ENCODE data around the gene ELK1.
A peak's percentile ranks its signal among the peaks of the same experiment; 100 is the strongest.

ELK1 gene

GRCh38 chrX:47658684-47659420 lies 8.5 kb upstream of the ELK1 start, which contains the start of gene UXT:
Gene UXT, minus strand, starts transcription at chrX:47659180. Its CDS starts 253 bp downstream, at chrX:47658927.
- Mint-ChIP-seq H3K27ac (peak within 1 kb of the TSS; percentile 96 to 98), H3K9me3 (no peaks in the 10 kb centered on the region), H3K27me3 (no peaks in the 10 kb centered on the region), H3K4me1 (ENCODE audit: low read depth in 2 of 2) (peaks cover 6 to 7% of the 10 kb centered on the region in 2 donors), H3K4me3 (peak within 1 kb of the TSS; percentile 87), H3K36me3 (ENCODE audit: insufficient read depth) (peaks cover 47% of the 10 kb centered on the region)
- peak; percentile 87 to 92 (median 89) for DNase-seq
- ATAC-seq (replicated peaks): peak; percentile 81

GRCh38 chrX:47658301-47658683 lies 7.9 kb upstream of the ELK1 start:
- H3K36me3 Mint-ChIP-seq (ENCODE audit: insufficient read depth): peaks cover 51% of the 10 kb centered on the region
- peaks cover 6 to 7% of the 10 kb centered on the region in 2 donors for H3K4me1 Mint-ChIP-seq (ENCODE audit: low read depth in 2 of 2)
- peak overlapping the region; percentile 87 for H3K4me3 Mint-ChIP-seq
- ATAC-seq (replicated peaks): no peak
- no peaks in the 10 kb centered on the region for H3K9me3 Mint-ChIP-seq
- H3K27me3 Mint-ChIP-seq: no peaks in the 10 kb centered on the region
- no peak for DNase-seq
- peak overlapping the region; percentile 96 to 98 for H3K27ac Mint-ChIP-seq

- Mint-ChIP-seq H3K4me1 (ENCODE audit: low read depth in 2 of 2) (peaks cover 30 to 33% of the 10 kb centered on the region in 2 donors), H3K27me3 (no peaks in the 10 kb centered on the region), H3K27ac (peak overlapping the region; percentile 94 to 96), H3K4me3 (peak overlapping the region; percentile 92 to 94), H3K36me3 (ENCODE audit: insufficient read depth) (peaks cover 39% of the 10 kb centered on the region), H3K9me3 (no peaks in the 10 kb centered on the region)
- no peak for ATAC-seq (replicated peaks)
- DNase-seq: no peak
Observed at GRCh38 chrX:47651043-47651905, 911 bp upstream of the ELK1 start.

- H3K9me3 Mint-ChIP-seq: no peaks in the 10 kb centered on the region
- ATAC-seq (replicated peaks): no peak
- no peak for DNase-seq
- peak overlapping the region; percentile 92 to 94 for H3K4me3 Mint-ChIP-seq
- peaks cover 25% of the 10 kb centered on the region for H3K36me3 Mint-ChIP-seq (ENCODE audit: insufficient read depth)
- no peaks in the 10 kb centered on the region for H3K27me3 Mint-ChIP-seq
- peak overlapping the region; percentile 78 to 96 for H3K27ac Mint-ChIP-seq
- H3K4me1 Mint-ChIP-seq (ENCODE audit: low read depth in 2 of 2): peaks cover 32 to 38% of the 10 kb centered on the region in 2 donors
Observed at GRCh38 chrX:47649781-47650163, 591 bp downstream of the ELK1 start.

GRCh38 chrX:47649271-47649670 lies 1.1 kb downstream of the ELK1 start:
- Mint-ChIP-seq H3K27me3 (no peaks in the 10 kb centered on the region), H3K27ac (peak overlapping the region in 1 of 2 donors; percentile 78), H3K36me3 (ENCODE audit: insufficient read depth) (peaks cover 20% of the 10 kb centered on the region), H3K9me3 (no peaks in the 10 kb centered on the region), H3K4me3 (peak overlapping the region; percentile 92 to 94), H3K4me1 (ENCODE audit: low read depth in 2 of 2) (peaks cover 37 to 40% of the 10 kb centered on the region in 2 donors)
- no peak for ATAC-seq (replicated peaks)
- DNase-seq: no peak

GRCh38 chrX:47648376-47648775 lies 2.0 kb downstream of the ELK1 start:
- H3K9me3 Mint-ChIP-seq: no peaks in the 10 kb centered on the region
- H3K36me3 Mint-ChIP-seq (ENCODE audit: insufficient read depth): peaks cover 15% of the 10 kb centered on the region
- H3K4me3 Mint-ChIP-seq: peak overlapping the region; percentile 92 to 94
- peak overlapping the region in 1 of 2 donors; percentile 78 for H3K27ac Mint-ChIP-seq
- DNase-seq (no peak), ATAC-seq (replicated peaks) (no peak)
- peaks cover 39 to 42% of the 10 kb centered on the region in 2 donors for H3K4me1 Mint-ChIP-seq (ENCODE audit: low read depth in 2 of 2)
- H3K27me3 Mint-ChIP-seq: no peaks in the 10 kb centered on the region

GRCh38 chrX:47646636-47647035 lies 3.7 kb downstream of the ELK1 start:
- Mint-ChIP-seq H3K4me1 (ENCODE audit: low read depth in 2 of 2) (peaks cover 39 to 42% of the 10 kb centered on the region in 2 donors), H3K27ac (no peak overlapping the region), H3K36me3 (ENCODE audit: insufficient read depth) (peaks cover 13% of the 10 kb centered on the region), H3K9me3 (no peaks in the 10 kb centered on the region), H3K4me3 (no peak overlapping the region), H3K27me3 (no peaks in the 10 kb centered on the region)
- DNase-seq: no peak
- ATAC-seq (replicated peaks): no peak

GRCh38 chrX:47645530-47645929 lies 4.8 kb downstream of the ELK1 start:
- Mint-ChIP-seq H3K4me1 (ENCODE audit: low read depth in 2 of 2) (peaks cover 30 to 31% of the 10 kb centered on the region in 2 donors), H3K27me3 (no peaks in the 10 kb centered on the region), H3K4me3 (no peak overlapping the region), H3K36me3 (ENCODE audit: insufficient read depth) (peaks cover 16% of the 10 kb centered on the region), H3K27ac (no peak overlapping the region), H3K9me3 (no peaks in the 10 kb centered on the region)
- ATAC-seq (replicated peaks) (no peak), DNase-seq (no peak)

- peak overlapping the region in 1 of 2 donors; percentile 38 for H3K27ac Mint-ChIP-seq
- no peaks in the 10 kb centered on the region for H3K27me3 Mint-ChIP-seq
- DNase-seq (no peak), ATAC-seq (replicated peaks) (peak; percentile 47)
- H3K4me3 Mint-ChIP-seq: no peak overlapping the region
- no peaks in the 10 kb centered on the region for H3K9me3 Mint-ChIP-seq
- peaks cover 24% of the 10 kb centered on the region for H3K36me3 Mint-ChIP-seq (ENCODE audit: insufficient read depth)
- peaks cover 29 to 30% of the 10 kb centered on the region in 2 donors for H3K4me1 Mint-ChIP-seq (ENCODE audit: low read depth in 2 of 2)
Observed at GRCh38 chrX:47644557-47645091, 5.7 kb downstream of the ELK1 start.

- Mint-ChIP-seq H3K36me3 (ENCODE audit: insufficient read depth) (peaks cover 22% of the 10 kb centered on the region), H3K4me3 (no peak overlapping the region)
- no peak for ATAC-seq (replicated peaks)
Observed at GRCh38 chrX:47643926-47644325, 6.4 kb downstream of the ELK1 start.

GRCh38 chrX:47638816-47639215 lies 11.5 kb downstream of the ELK1 start:
- DNase-seq (no peak), ATAC-seq (replicated peaks) (no peak)
- Mint-ChIP-seq H3K27me3 (no peaks in the 10 kb centered on the region), H3K27ac (peak overlapping the region in 1 of 2 donors; percentile 35), H3K4me3 (no peak overlapping the region), H3K36me3 (ENCODE audit: insufficient read depth) (peaks cover 40% of the 10 kb centered on the region), H3K9me3 (no peaks in the 10 kb centered on the region), H3K4me1 (ENCODE audit: low read depth in 2 of 2) (peaks cover 0 to 3% of the 10 kb centered on the region in 2 donors)

More at GRCh38 chrX:47643926-47644325, 6.4 kb downstream of the ELK1 start:
- peak overlapping the region in 1 of 2 donors; percentile 38 for H3K27ac Mint-ChIP-seq
- DNase-seq: no peak
- no peaks in the 10 kb centered on the region for H3K27me3 Mint-ChIP-seq
- H3K9me3 Mint-ChIP-seq: no peaks in the 10 kb centered on the region
- H3K4me1 Mint-ChIP-seq (ENCODE audit: low read depth in 2 of 2): peaks cover 22 to 24% of the 10 kb centered on the region in 2 donors

GRCh38 chrX:47637546-47638195 lies 12.7 kb downstream of the ELK1 start:
- peaks cover 0 to 3% of the 10 kb centered on the region in 2 donors for H3K4me1 Mint-ChIP-seq (ENCODE audit: low read depth in 2 of 2)
- DNase-seq (no peak), ATAC-seq (replicated peaks) (no peak)
- no peaks in the 10 kb centered on the region for H3K9me3 Mint-ChIP-seq
- H3K36me3 Mint-ChIP-seq (ENCODE audit: insufficient read depth): peaks cover 39% of the 10 kb centered on the region
- H3K27ac Mint-ChIP-seq: no peak overlapping the region
- no peaks in the 10 kb centered on the region for H3K27me3 Mint-ChIP-seq
- no peak overlapping the region for H3K4me3 Mint-ChIP-seq
